ENCODE results near the gene TULP1.

Gene TULP1

DNA sequence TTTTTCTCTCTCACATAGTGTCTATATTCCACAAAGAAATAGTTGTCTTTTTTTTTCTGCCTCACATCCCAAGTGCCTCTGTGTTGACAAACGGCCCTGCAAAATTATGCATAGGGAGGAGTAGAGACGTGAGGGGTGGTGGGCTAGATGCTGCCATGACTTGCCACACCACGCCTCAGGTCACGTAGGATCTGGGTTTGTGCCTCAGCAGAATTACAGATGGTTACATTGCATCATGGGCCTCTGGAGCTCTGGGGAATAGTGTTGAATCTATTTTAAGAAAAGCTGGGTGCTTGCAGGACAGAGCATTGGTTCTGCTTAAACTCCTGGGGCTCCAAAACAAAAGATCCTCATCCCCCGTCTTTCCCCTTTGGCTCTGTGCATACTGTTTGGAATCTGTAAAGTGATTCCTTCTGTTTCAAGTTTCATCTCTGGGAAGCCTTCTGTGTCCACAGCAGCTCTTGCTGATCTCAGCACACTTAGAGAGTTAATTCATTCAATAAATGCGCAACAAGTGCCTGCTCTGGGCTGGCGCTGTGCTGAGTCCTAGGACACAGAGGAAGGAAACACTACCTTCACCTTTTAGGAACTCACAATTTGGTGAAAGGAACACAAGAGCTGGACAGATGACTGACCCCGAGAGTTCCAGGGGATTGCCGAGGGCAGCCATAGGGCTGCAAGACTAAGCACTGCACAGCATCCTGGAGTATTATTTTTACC, 58.1 kb downstream of the TULP1 start:
- POLR2A ChIA-PET, result no interaction called here

GRCh38 chr6:35453236-35453635, 59.5 kb downstream of the TULP1 start:
- Histone ChIP-seq H3K27me3 (replicated peaks in 2 of 5; ENCODE audit: control insufficient read depth in 4 of 5, insufficient read depth in 5 of 5, low read length in 4 of 5) (no peaks in the 10 kb centered on the region), H3K36me3 (ENCODE audit: control insufficient read depth in 4 of 4, insufficient read depth in 4 of 4, low read length in 3 of 4) (peaks cover 6 to 20% (median 16%) of the 10 kb centered on the region in 4 experiments), H3K4me3 (ENCODE audit: control insufficient read depth in 1 of 7, extremely low read depth in 1 of 7, insufficient read depth in 4 of 7, low read depth in 2 of 7, low read length in 6 of 7) (peak overlapping the region in 6 of 7 experiments; percentile 43 to 85 (median 72)), H3K27ac (ENCODE audit: insufficient read depth in 1 of 2, low read depth in 1 of 2, low read length in 2 of 2, poor library complexity in 1 of 2, severe bottlenecking in 2 of 2) (no peak overlapping the region), H3K4me1 (ENCODE audit: control extremely low read depth in 1 of 4, control insufficient read depth in 4 of 4, insufficient read depth in 4 of 4, low read length in 3 of 4) (peaks cover 18 to 35% (median 21%) of the 10 kb centered on the region in 4 experiments), H3K9me3 (ENCODE audit: control extremely low read depth in 1 of 5, control insufficient read depth in 4 of 5, insufficient read depth in 2 of 5, low read depth in 1 of 5, low read length in 4 of 5) (no peaks in the 10 kb centered on the region)
- ChIA-PET POLR2A (no interaction called here), CTCF (interaction anchor here (0.7 to 2.0 kb wide), 6 partner anchors 13 to 111 kb away, joined by 3 to 7 read pairs (median 4); partner anchors contain the start of genes PPARD and RPL10A)
- WGBS (ENCODE audit: insufficient coverage), result 0% methylated on average over 1 of the region's 3 CpGs
- DNase-seq, result no peak

More for the DNA sequence above, 58.1 kb downstream of the TULP1 start:
- DNase-seq, result no peak
- Histone ChIP-seq H3K36me3 (ENCODE audit: control insufficient read depth in 4 of 4, insufficient read depth in 4 of 4, low read length in 3 of 4) (peaks cover 8 to 28% (median 22%) of the 10 kb centered on the region in 4 experiments), H3K9me3 (ENCODE audit: control extremely low read depth in 1 of 5, control insufficient read depth in 4 of 5, insufficient read depth in 2 of 5, low read depth in 1 of 5, low read length in 4 of 5) (no peaks in the 10 kb centered on the region), H3K4me1 (ENCODE audit: control extremely low read depth in 1 of 4, control insufficient read depth in 4 of 4, insufficient read depth in 4 of 4, low read length in 3 of 4) (peaks cover 18 to 35% (median 21%) of the 10 kb centered on the region in 4 experiments), H3K27me3 (replicated peaks in 2 of 5; ENCODE audit: control insufficient read depth in 4 of 5, insufficient read depth in 5 of 5, low read length in 4 of 5) (no peaks in the 10 kb centered on the region), H3K27ac (ENCODE audit: insufficient read depth in 1 of 2, low read depth in 1 of 2, low read length in 2 of 2, poor library complexity in 1 of 2, severe bottlenecking in 2 of 2) (no peak overlapping the region), H3K4me3 (ENCODE audit: control insufficient read depth in 1 of 7, extremely low read depth in 1 of 7, insufficient read depth in 4 of 7, low read depth in 2 of 7, low read length in 6 of 7) (no peak overlapping the region)
- CTCF ChIA-PET, result interaction anchor here (0.6 to 2.0 kb wide), 9 partner anchors 9 to 168 kb away, joined by 3 to 5 read pairs (median 4); partner anchors contain the start of genes DEF6, PPARD and RPL10A
- WGBS (ENCODE audit: insufficient coverage), result 98% methylated on average over 6 of the region's 9 CpGs

- H3K36me3 ChIP-seq (ENCODE audit: control insufficient read depth in 4 of 4, insufficient read depth in 4 of 4, low read length in 3 of 4), result peaks cover 4 to 13% (median 9%) of the 10 kb centered on the region in 4 experiments
- CTCF ChIA-PET, result interaction anchor here (0.7 to 10.6 kb wide), 12 partner anchors 8 to 157 kb away, joined by 3 to 92 read pairs (median 4); partner anchors contain the start of genes DEF6 and PPARD
- POLR2A ChIA-PET, result interaction anchor here (0.6 kb wide), 1 partner anchor 19 kb away, joined by 5 read pairs; no protein-coding TSS in a partner anchor
- WGBS (ENCODE audit: insufficient coverage), result under 1% methylated on average over 78 of the region's 87 CpGs
- H3K9me3 ChIP-seq (ENCODE audit: control extremely low read depth in 1 of 5, control insufficient read depth in 4 of 5, insufficient read depth in 2 of 5, low read depth in 1 of 5, low read length in 4 of 5), result no peaks in the 10 kb centered on the region
- peak; percentile 86 to 90 (median 89) for DNase-seq
- peak within 1 kb of the TSS; percentile 52 to 85 (median 70) for H3K4me3 ChIP-seq (ENCODE audit: control insufficient read depth in 1 of 7, extremely low read depth in 1 of 7, insufficient read depth in 4 of 7, low read depth in 2 of 7, low read length in 6 of 7)
- H3K27me3 ChIP-seq (replicated peaks in 2 of 5; ENCODE audit: control insufficient read depth in 4 of 5, insufficient read depth in 5 of 5, low read length in 4 of 5), result no peaks in the 10 kb centered on the region
- H3K4me1 ChIP-seq (ENCODE audit: control extremely low read depth in 1 of 4, control insufficient read depth in 4 of 4, insufficient read depth in 4 of 4, low read length in 3 of 4), result peaks cover 18 to 35% (median 21%) of the 10 kb centered on the region in 4 experiments
- peak within 1 kb of the TSS in 1 of 2 experiments; percentile 7 for H3K27ac ChIP-seq (ENCODE audit: insufficient read depth in 1 of 2, low read depth in 1 of 2, low read length in 2 of 2, poor library complexity in 1 of 2, severe bottlenecking in 2 of 2)
Observed at GRCh38 chr6:35452183-35453090, 60.3 kb downstream of the TULP1 start, which contains the start of gene FANCE. Gene FANCE (plus strand): TSS chr6:35452338. CDS start chr6:35452546, 208 bp downstream.

DNA sequence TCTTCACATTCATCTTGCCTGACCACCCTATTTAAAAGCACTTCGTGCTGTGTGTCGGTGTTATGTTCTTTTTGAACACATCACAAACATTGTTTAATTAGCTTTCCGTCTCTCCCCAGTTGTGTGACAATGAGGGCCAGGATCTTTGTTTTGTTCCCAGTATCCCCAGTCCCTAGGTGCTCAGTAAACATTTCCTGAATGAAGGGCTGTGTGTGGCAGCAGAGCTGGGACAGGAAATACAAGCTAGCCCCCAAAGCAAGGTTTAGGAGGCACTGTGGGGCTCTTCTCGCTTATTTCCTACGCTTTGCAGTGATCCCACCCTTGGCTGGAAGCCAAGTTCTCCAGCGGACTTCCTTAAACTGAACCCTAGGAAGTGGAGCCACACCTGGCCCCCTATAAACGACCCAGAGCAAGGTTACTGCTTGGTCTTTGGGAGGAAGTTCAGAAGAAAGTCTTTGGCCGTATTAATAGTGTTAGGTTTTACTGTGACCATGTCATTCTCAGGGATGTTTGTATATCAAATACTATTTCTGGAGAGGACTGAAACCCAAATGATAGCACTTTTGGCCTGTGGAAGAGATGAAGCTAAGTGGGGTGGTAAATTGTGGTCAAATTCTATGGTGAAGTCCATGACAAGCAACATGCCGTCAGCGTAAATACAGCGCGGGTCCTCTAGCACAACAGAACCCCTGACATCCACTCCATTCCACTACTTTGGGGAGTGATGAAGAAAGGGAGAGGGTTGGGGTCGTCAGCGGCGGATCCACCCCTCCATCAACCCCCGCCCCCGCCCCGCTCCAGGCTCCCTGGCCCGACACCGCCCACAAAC, 61.1 kb downstream of the TULP1 start:
- H3K4me3 ChIP-seq (ENCODE audit: control insufficient read depth in 1 of 7, extremely low read depth in 1 of 7, insufficient read depth in 4 of 7, low read depth in 2 of 7, low read length in 6 of 7), result peak overlapping the region in 6 of 7 experiments; percentile 54 to 85 (median 69)
- WGBS (ENCODE audit: insufficient coverage), result 25% methylated on average over 11 of the region's 20 CpGs
- ChIA-PET POLR2A (interaction anchor here (0.6 kb wide), 1 partner anchor 19 kb away, joined by 5 read pairs; no protein-coding TSS in a partner anchor), CTCF (interaction anchor here (1.0 to 10.6 kb wide), 15 partner anchors 9 to 156 kb away, joined by 3 to 92 read pairs (median 5); partner anchors contain the start of genes DEF6, PPARD and RPL10A)
- no peak overlapping the region for H3K27ac ChIP-seq (ENCODE audit: insufficient read depth in 1 of 2, low read depth in 1 of 2, low read length in 2 of 2, poor library complexity in 1 of 2, severe bottlenecking in 2 of 2)
- H3K27me3 ChIP-seq (replicated peaks in 2 of 5; ENCODE audit: control insufficient read depth in 4 of 5, insufficient read depth in 5 of 5, low read length in 4 of 5), result peaks cover 0 to under 1% (median 0%) of the 10 kb centered on the region in 5 experiments
- no peaks in the 10 kb centered on the region for H3K9me3 ChIP-seq (ENCODE audit: control extremely low read depth in 1 of 5, control insufficient read depth in 4 of 5, insufficient read depth in 2 of 5, low read depth in 1 of 5, low read length in 4 of 5)
- DNase-seq, result peak in 1 of 3 donors; percentile 15
- peaks cover 18 to 35% (median 21%) of the 10 kb centered on the region in 4 experiments for H3K4me1 ChIP-seq (ENCODE audit: control extremely low read depth in 1 of 4, control insufficient read depth in 4 of 4, insufficient read depth in 4 of 4, low read length in 3 of 4)
- H3K36me3 ChIP-seq (ENCODE audit: control insufficient read depth in 4 of 4, insufficient read depth in 4 of 4, low read length in 3 of 4), result peaks cover 0 to 9% (median 5%) of the 10 kb centered on the region in 4 experiments

DNA sequence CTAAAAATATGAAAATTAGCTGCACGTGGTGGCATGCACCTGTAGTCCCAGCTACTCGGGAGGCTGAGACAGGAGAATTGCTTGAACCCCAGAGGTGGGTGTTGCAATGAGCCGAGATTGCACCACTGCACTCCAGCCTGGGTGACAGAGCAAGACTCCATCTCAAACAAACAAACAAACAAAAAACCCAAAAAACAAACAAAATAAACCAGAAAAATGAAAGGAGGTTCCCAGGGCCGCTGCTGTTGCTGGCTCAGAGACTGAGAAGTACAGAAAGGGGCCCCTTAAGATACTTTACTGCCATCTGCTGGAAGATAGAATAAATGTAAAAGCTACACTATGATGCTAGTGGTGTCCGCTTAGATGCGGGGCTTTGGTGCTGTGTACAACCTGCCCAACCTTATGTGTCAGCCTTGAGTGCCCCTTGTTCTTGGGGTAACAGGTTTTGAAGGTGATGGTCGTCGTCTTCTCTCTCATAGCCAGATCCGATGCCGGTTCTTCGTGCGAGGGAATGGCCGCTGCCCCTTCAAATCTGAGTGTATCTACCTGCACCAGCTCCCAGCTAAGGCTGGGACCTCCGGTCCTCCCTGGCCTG, 63.3 kb downstream of the TULP1 start:
- Histone ChIP-seq H3K9me3 (ENCODE audit: control extremely low read depth in 1 of 5, control insufficient read depth in 4 of 5, insufficient read depth in 2 of 5, low read depth in 1 of 5, low read length in 4 of 5) (no peaks in the 10 kb centered on the region), H3K4me1 (ENCODE audit: control extremely low read depth in 1 of 4, control insufficient read depth in 4 of 4, insufficient read depth in 4 of 4, low read length in 3 of 4) (peaks cover 18 to 32% (median 21%) of the 10 kb centered on the region in 4 experiments), H3K27me3 (replicated peaks in 2 of 5; ENCODE audit: control insufficient read depth in 4 of 5, insufficient read depth in 5 of 5, low read length in 4 of 5) (peaks cover 0 to 4% (median 3%) of the 10 kb centered on the region in 5 experiments), H3K27ac (ENCODE audit: insufficient read depth in 1 of 2, low read depth in 1 of 2, low read length in 2 of 2, poor library complexity in 1 of 2, severe bottlenecking in 2 of 2) (no peak overlapping the region), H3K36me3 (ENCODE audit: control insufficient read depth in 4 of 4, insufficient read depth in 4 of 4, low read length in 3 of 4) (no peaks in the 10 kb centered on the region), H3K4me3 (ENCODE audit: control insufficient read depth in 1 of 7, extremely low read depth in 1 of 7, insufficient read depth in 4 of 7, low read depth in 2 of 7, low read length in 6 of 7) (no peak overlapping the region)
- ChIA-PET CTCF (interaction anchor here (0.7 to 10.6 kb wide), 22 partner anchors 8 to 163 kb away, joined by 3 to 92 read pairs (median 4); partner anchors contain the start of genes DEF6 and PPARD), POLR2A (interaction anchor here (1.0 to 1.2 kb wide), 4 partner anchors 106 to 153 kb away, joined by 3 to 4 read pairs (median 4); partner anchors contain the start of gene DEF6)
- DNase-seq, result peak; percentile 69 to 82 (median 78)
- WGBS (ENCODE audit: insufficient coverage), result 47% methylated on average over 12 of the region's 14 CpGs
